ENCODE measurements around the gene ACE.

DNA sequence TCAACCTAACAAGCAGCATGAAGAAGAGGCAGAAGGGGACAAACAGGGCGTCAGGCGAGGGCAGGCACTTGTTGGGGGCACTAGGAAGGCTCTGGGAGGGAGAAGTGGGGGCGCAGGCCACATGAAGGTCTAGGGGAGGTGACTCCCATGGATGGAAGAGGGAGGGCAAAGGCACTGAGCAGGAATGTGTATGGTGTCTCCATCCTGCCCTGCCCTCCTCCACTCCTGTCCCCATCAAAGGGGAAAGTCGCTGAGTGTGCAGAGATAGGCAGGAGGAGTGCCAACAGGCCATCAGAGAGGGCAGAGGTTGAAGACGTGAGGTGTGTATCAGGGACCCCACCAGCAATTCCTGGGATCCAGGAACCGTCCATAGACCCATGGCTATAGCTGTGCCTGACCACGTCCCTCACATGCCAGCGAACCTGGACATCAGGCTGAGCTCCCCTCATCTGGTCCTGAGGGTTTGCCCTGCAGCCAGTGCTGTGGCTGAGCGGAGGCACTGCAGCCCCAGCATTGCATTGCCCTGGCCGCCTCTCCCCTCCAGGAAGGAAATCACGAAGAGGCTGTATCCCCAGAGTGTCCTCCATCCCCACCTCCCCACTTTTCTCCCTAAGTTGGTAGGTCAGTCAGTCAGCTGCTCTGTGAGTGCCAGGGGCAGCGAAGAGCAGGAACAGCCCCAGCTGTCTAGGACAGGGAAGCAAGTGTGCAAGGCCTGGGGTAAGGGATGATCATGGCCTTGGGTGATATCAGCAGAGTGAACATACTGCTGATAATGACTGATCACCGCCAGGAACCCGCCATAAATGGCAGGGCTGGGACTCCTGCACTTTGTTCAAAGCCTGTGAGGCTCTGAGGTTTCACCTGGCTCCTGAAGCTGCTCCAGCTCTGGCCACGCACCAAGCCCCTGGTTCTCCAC lies 24.6 kb upstream of the ACE start:
- TF ChIP-seq POLR2A (IDR thresholded peaks at IDR 0.05) = no peak
- TF ChIP-seq, protein P1, sequence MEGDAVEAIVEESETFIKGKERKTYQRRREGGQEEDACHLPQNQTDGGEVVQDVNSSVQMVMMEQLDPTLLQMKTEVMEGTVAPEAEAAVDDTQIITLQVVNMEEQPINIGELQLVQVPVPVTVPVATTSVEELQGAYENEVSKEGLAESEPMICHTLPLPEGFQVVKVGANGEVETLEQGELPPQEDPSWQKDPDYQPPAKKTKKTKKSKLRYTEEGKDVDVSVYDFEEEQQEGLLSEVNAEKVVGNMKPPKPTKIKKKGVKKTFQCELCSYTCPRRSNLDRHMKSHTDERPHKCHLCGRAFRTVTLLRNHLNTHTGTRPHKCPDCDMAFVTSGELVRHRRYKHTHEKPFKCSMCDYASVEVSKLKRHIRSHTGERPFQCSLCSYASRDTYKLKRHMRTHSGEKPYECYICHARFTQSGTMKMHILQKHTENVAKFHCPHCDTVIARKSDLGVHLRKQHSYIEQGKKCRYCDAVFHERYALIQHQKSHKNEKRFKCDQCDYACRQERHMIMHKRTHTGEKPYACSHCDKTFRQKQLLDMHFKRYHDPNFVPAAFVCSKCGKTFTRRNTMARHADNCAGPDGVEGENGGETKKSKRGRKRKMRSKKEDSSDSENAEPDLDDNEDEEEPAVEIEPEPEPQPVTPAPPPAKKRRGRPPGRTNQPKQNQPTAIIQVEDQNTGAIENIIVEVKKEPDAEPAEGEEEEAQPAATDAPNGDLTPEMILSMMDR (IDR thresholded peaks at IDR 0.05) = no peak
